SK-N-SH (cell line): Measurements from ENCODE around the gene ISLR2.

Source experiments
- CTCF ChIP-seq: fragments of 200-600 bp; sonication (generic); IDR thresholded peaks from 2 replicates; pipeline ENCODE4 v1.6.1; 2017; ENCODE audit warnings: antibody characterized with exemption, mild to moderate bottlenecking, moderate library complexity
- ELF1 ChIP-seq: IDR thresholded peaks from 2 replicates; pipeline ENCODE4 v1.4.0; 2012
- EP300 ChIP-seq, 2 experiments: IDR thresholded peaks; 2 replicates each; pipeline versions ENCODE4 v1.4.0 to v1.6.1; 2012; ENCODE audit warnings: borderline replicate concordance in 1 of 2, low read depth in 1 of 2, low read length in 1 of 2
- GABPA ChIP-seq: IDR thresholded peaks from 2 replicates; pipeline ENCODE4 v1.4.0; 2012; ENCODE audit warnings: low read depth, mild to moderate bottlenecking
- POLR2AphosphoS5 ChIP-seq: IDR thresholded peaks from 2 replicates; pipeline ENCODE4 v1.6.1; 2012; ENCODE audit warnings: low read depth, low read length
- RCOR1 ChIP-seq: fragments of 150-350 bp; IDR thresholded peaks from 2 replicates; pipeline ENCODE4 v1.6.1; 2017; ENCODE audit warnings: antibody characterized with exemption, low read length
- REST ChIP-seq: IDR thresholded peaks from 2 replicates; pipeline ENCODE4 v1.6.1; 2012; ENCODE audit warnings: mild to moderate bottlenecking, low read depth, low read length, moderate library complexity
- RFX5 ChIP-seq: IDR thresholded peaks from 2 replicates; pipeline ENCODE4 v1.6.1; 2012; ENCODE audit warnings: mild to moderate bottlenecking, improper control_type of control experiment, low read length
- TAF1 ChIP-seq: IDR thresholded peaks from 2 replicates; pipeline ENCODE4 v1.6.1; 2012; ENCODE audit warnings: low read depth, mild to moderate bottlenecking, low read length, moderate library complexity, borderline replicate concordance
- TEAD4 ChIP-seq: IDR thresholded peaks from 2 replicates; pipeline ENCODE4 v1.4.0; 2012; ENCODE audit warnings: mild to moderate bottlenecking, borderline replicate concordance; ENCODE audit not compliant: insufficient read depth

- TF ChIP-seq POLR2AphosphoS5 (no peak), CTCF (no peak), REST (no peak), EP300 (IDR thresholded peaks at IDR 0.05; ENCODE audit: borderline replicate concordance in 1 of 2, low read depth in 1 of 2, low read length in 1 of 2) (no peak), TEAD4 (no peak), RCOR1 (no peak), TAF1 (no peak), ELF1 (no peak), GABPA (no peak), RFX5 (no peak)
These were observed 13.9 kb downstream of the ISLR2 start for GRCh38 chr15:74144153-74144775.
